ENCODE measurements around the gene PPP1R37.
A peak's percentile ranks its signal among the peaks of the same experiment; 100 is the strongest.

Gene PPP1R37

GRCh38 chr19:45070861-45071544 is 22.0 kb upstream of the PPP1R37 start:
- no peak overlapping the region for H3K4me3 ChIP-seq (ENCODE audit: low read depth in 1 of 5, low read length in 5 of 5)
- H3K36me3 ChIP-seq (ENCODE audit: control insufficient read depth in 5 of 5, insufficient read depth in 5 of 5, low read length in 5 of 5) = peaks cover 0 to 61% (median 52%) of the 10 kb centered on the region in 5 donors
- H3K27ac ChIP-seq (ENCODE audit: low read depth, low read length) = no peak overlapping the region
- H3K9me3 ChIP-seq (ENCODE audit: control insufficient read depth in 5 of 5, low read length in 5 of 5) = no peaks in the 10 kb centered on the region
- peaks cover 0 to 14% (median 6%) of the 10 kb centered on the region in 5 donors for H3K4me1 ChIP-seq (ENCODE audit: control insufficient read depth in 5 of 5, insufficient read depth in 5 of 5, low read length in 5 of 5)
- H3K27me3 ChIP-seq (ENCODE audit: control insufficient read depth in 5 of 5, insufficient read depth in 4 of 5, low read length in 5 of 5) = no peaks in the 10 kb centered on the region
- no peak overlapping the region for H3K9ac ChIP-seq (ENCODE audit: low read length in 5 of 5)

DNA sequence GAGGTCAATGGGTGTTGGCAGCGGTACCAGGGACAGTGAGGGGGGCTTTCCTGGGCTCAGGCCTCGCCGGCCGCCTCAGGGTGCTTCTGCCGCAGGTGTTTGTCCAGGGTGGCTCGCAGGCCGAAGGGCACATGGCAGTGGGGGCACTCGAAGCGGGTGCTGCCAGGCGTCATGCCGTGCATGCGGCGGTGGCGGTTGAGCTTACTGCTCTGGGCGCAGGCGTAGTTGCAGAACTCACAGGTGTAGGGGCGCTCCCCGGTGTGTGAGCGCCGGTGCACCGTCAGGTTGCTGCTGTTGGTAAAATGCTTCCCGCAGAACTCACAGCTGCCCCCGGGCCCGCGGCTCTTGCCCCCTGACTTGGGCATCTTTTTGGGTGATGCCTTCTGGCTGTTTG is 21.4 kb upstream of the PPP1R37 start:
- no peak overlapping the region for H3K9ac ChIP-seq (ENCODE audit: low read length in 5 of 5)
- H3K27ac ChIP-seq (ENCODE audit: low read depth, low read length) = no peak overlapping the region
- H3K36me3 ChIP-seq (ENCODE audit: control insufficient read depth in 5 of 5, insufficient read depth in 5 of 5, low read length in 5 of 5) = peaks cover 0 to 59% (median 51%) of the 10 kb centered on the region in 5 donors
- H3K4me1 ChIP-seq (ENCODE audit: control insufficient read depth in 5 of 5, insufficient read depth in 5 of 5, low read length in 5 of 5) = peaks cover 0 to 19% (median 9%) of the 10 kb centered on the region in 5 donors
- no peaks in the 10 kb centered on the region for H3K9me3 ChIP-seq (ENCODE audit: control insufficient read depth in 5 of 5, low read length in 5 of 5)
- H3K27me3 ChIP-seq (ENCODE audit: control insufficient read depth in 5 of 5, insufficient read depth in 4 of 5, low read length in 5 of 5) = no peaks in the 10 kb centered on the region
- H3K4me3 ChIP-seq (ENCODE audit: low read depth in 1 of 5, low read length in 5 of 5) = no peak overlapping the region

- Histone ChIP-seq H3K4me3 (ENCODE audit: low read depth in 1 of 5, low read length in 5 of 5) (no peak overlapping the region), H3K9me3 (ENCODE audit: control insufficient read depth in 5 of 5, low read length in 5 of 5) (no peaks in the 10 kb centered on the region), H3K27me3 (ENCODE audit: control insufficient read depth in 5 of 5, insufficient read depth in 4 of 5, low read length in 5 of 5) (no peaks in the 10 kb centered on the region), H3K4me1 (ENCODE audit: control insufficient read depth in 5 of 5, insufficient read depth in 5 of 5, low read length in 5 of 5) (peaks cover 0 to 26% (median 15%) of the 10 kb centered on the region in 5 donors), H3K27ac (ENCODE audit: low read depth, low read length) (no peak overlapping the region), H3K36me3 (ENCODE audit: control insufficient read depth in 5 of 5, insufficient read depth in 5 of 5, low read length in 5 of 5) (peaks cover 0 to 53% (median 45%) of the 10 kb centered on the region in 5 donors), H3K9ac (ENCODE audit: low read length in 5 of 5) (no peak overlapping the region)
These were observed 20.8 kb upstream of the PPP1R37 start for GRCh38 chr19:45071969-45072790.

DNA sequence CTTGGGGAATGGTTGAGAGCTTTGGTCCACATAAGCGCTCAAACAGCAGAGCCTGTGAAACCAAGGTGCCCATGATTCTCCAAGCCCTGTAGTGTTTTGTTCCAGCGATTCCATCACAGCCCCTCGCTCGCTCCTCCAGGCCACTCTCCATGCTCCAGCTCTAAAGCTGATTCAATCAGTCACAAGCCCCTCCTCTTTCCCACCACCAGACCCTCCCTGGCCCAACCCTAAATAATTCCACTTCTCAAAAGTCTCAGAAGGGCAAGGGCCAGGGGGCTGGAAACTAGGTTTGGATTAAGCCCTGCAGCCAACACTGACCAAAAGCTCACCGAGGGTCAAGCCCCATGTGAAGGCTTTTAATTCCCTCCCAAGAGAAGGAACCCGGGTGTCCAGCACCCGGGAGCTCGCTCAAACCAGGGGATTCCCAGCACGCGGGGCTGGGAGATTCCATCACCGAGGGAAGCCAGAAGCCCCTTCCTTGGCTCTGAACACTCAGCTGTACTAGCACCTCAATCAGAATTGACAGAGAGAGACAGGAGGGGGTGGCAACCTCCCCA is 18.2 kb upstream of the PPP1R37 start:
- Histone ChIP-seq H3K4me3 (ENCODE audit: low read depth in 1 of 5, low read length in 5 of 5) (no peak overlapping the region), H3K27me3 (ENCODE audit: control insufficient read depth in 5 of 5, insufficient read depth in 4 of 5, low read length in 5 of 5) (no peaks in the 10 kb centered on the region), H3K4me1 (ENCODE audit: control insufficient read depth in 5 of 5, insufficient read depth in 5 of 5, low read length in 5 of 5) (peaks cover 1 to 35% (median 25%) of the 10 kb centered on the region in 5 donors), H3K36me3 (ENCODE audit: control insufficient read depth in 5 of 5, insufficient read depth in 5 of 5, low read length in 5 of 5) (peaks cover 0 to 28% (median 22%) of the 10 kb centered on the region in 5 donors), H3K9ac (ENCODE audit: low read length in 5 of 5) (no peak overlapping the region), H3K27ac (ENCODE audit: low read depth, low read length) (no peak overlapping the region), H3K9me3 (ENCODE audit: control insufficient read depth in 5 of 5, low read length in 5 of 5) (no peaks in the 10 kb centered on the region)

- H3K9ac ChIP-seq (ENCODE audit: low read length in 5 of 5) = peak overlapping the region in 3 of 5 donors; percentile 48 to 62 (median 56)
These were observed 17.5 kb upstream of the PPP1R37 start for GRCh38 chr19:45075301-45076028.

DNA sequence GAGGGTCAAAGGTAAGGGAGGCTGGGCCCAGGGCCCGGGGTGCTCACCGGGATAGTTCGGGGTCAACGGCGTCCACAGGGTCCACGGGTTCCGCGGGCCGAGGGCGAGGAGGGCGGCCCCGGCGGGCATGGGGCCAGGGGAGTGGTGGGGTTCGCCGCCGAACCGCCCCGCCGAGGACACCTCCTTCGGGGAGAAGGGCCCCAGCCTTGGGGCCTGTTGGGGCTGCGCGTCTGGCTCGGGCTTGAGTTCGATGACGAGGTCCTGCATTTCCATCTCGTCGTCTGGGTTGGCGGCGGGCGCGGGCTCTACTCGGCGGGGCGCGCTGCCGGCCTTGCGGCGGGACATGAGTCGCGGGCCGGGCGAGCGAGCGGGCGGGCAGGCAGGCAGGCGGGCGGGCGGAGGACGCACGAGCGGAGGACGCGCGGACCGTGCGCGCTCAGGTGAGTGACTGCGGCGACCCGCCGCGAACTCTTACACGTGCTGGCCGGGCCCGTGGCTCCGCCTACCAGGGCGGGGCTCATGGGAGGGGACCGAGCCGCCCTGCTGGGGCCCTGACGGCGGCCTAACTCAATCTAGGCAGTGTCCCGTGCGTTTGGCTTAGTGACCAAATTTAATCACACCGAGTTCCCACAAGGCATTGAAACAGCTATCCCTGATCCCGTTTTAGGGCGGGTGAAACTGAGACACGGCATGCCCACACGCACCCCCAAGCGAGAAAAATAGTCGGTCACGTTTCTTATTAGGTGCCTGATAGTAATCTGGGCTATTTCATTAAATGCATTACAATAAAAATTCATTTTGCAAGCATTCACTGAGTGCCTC is 16.7 kb upstream of the PPP1R37 start, which contains the start of gene ZNF296:
Gene ZNF296, minus strand, starts transcription at position 450 of the 822 bp plus-strand sequence. Its CDS starts 105 bp downstream, at position 345.
- H3K27me3 ChIP-seq (ENCODE audit: control insufficient read depth in 5 of 5, insufficient read depth in 4 of 5, low read length in 5 of 5) = no peaks in the 10 kb centered on the region
- H3K36me3 ChIP-seq (ENCODE audit: control insufficient read depth in 5 of 5, insufficient read depth in 5 of 5, low read length in 5 of 5) = peaks cover 0 to 14% (median 8%) of the 10 kb centered on the region in 5 donors
- H3K9ac ChIP-seq (ENCODE audit: low read length in 5 of 5) = peak within 1 kb of the TSS; percentile 42 to 68 (median 56)
- H3K9me3 ChIP-seq (ENCODE audit: control insufficient read depth in 5 of 5, low read length in 5 of 5) = no peaks in the 10 kb centered on the region
- H3K27ac ChIP-seq (ENCODE audit: low read depth, low read length) = no peak within 1 kb of the TSS
- peak within 1 kb of the TSS; percentile 45 to 70 (median 60) for H3K4me3 ChIP-seq (ENCODE audit: low read depth in 1 of 5, low read length in 5 of 5)
- H3K4me1 ChIP-seq (ENCODE audit: control insufficient read depth in 5 of 5, insufficient read depth in 5 of 5, low read length in 5 of 5) = peaks cover 5 to 42% (median 36%) of the 10 kb centered on the region in 5 donors

More at GRCh38 chr19:45075301-45076028, 17.5 kb upstream of the PPP1R37 start:
- Histone ChIP-seq H3K27me3 (ENCODE audit: control insufficient read depth in 5 of 5, insufficient read depth in 4 of 5, low read length in 5 of 5) (no peaks in the 10 kb centered on the region), H3K9me3 (ENCODE audit: control insufficient read depth in 5 of 5, low read length in 5 of 5) (no peaks in the 10 kb centered on the region), H3K36me3 (ENCODE audit: control insufficient read depth in 5 of 5, insufficient read depth in 5 of 5, low read length in 5 of 5) (peaks cover 0 to 21% (median 16%) of the 10 kb centered on the region in 5 donors), H3K4me3 (ENCODE audit: low read depth in 1 of 5, low read length in 5 of 5) (peak overlapping the region in 4 of 5 donors; percentile 59 to 70 (median 61)), H3K27ac (ENCODE audit: low read depth, low read length) (no peak overlapping the region), H3K4me1 (ENCODE audit: control insufficient read depth in 5 of 5, insufficient read depth in 5 of 5, low read length in 5 of 5) (peaks cover 5 to 41% (median 31%) of the 10 kb centered on the region in 5 donors)

DNA sequence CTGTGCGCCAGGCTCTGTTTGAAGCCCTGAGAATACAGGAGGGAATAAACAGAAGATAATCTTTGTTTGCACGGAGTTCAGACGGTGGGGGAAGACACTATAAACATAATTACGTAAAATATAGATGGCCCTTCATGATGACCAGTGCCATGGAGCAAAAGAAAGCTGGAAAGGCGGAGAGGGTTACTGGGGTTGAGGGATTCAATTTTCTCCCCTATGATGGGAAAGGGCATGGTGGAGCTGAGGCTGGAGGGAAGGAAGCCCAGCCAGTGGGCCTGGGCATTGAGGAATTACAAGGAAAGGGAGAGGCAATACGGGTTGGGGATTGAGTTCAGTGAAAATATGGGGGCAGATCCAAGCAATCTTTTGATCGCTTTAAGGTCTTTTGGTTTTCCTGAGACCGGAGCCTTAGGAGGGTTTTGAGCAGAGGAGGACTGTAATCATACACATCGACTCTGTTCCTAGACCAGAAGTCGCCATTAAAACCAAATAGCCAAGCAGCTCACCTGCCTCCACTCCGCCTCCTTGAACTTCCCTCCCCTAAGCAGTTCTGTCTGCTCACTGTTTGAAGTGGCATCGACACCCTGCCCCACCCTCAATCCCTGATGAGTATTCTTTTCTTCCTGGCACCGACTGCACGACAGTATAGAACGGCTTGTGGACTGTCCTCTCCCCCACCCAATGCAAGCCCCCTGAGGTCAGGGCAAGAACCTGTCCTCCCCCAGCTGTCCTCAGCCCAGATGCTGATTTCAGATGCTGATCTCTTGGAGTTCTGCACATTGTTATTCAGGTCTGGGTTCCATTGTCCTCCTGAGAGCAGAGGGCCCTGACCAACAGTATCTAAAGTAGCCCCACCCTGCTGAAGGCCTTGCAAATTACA is 15.9 kb upstream of the PPP1R37 start:
- Histone ChIP-seq H3K27me3 (ENCODE audit: control insufficient read depth in 5 of 5, insufficient read depth in 4 of 5, low read length in 5 of 5) (no peaks in the 10 kb centered on the region), H3K4me3 (ENCODE audit: low read depth in 1 of 5, low read length in 5 of 5) (peak overlapping the region in 4 of 5 donors; percentile 45 to 70 (median 60)), H3K9ac (ENCODE audit: low read length in 5 of 5) (peak overlapping the region; percentile 42 to 68 (median 51)), H3K4me1 (ENCODE audit: control insufficient read depth in 5 of 5, insufficient read depth in 5 of 5, low read length in 5 of 5) (peaks cover 5 to 42% (median 36%) of the 10 kb centered on the region in 5 donors), H3K27ac (ENCODE audit: low read depth, low read length) (no peak overlapping the region), H3K36me3 (ENCODE audit: control insufficient read depth in 5 of 5, insufficient read depth in 5 of 5, low read length in 5 of 5) (peaks cover 0 to 10% (median 6%) of the 10 kb centered on the region in 5 donors), H3K9me3 (ENCODE audit: control insufficient read depth in 5 of 5, low read length in 5 of 5) (no peaks in the 10 kb centered on the region)

DNA sequence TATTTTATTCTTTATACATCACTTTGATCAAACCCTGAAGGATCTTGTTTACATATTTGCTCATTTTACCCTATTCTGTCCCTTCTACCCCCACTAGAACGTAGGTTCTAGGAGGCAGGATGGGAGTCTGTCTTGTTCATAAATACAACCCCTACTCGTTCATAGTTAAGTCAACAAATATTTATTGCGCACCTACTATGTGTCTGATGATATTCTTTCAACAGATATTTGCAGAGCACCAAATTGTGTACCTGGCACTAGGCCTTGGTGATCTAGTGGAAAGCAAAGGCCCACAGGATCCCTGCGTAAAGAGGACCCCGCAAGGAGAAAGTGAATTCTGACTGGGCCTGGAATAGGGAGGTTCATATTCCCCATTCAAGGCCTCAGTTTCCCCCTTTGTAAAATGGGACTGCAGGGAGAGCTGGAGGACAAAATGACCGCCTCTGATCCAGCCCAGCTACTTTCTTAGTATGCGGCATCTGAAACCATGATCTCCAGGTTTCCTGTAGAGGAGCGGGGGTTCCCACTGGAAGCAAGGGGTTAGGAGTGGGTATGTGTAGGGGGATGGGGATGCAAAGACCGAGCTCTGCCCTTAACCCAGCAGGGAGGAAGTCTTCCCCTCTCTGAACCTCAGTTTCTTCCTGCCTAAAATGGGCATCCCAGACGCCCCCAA is 14.5 kb upstream of the PPP1R37 start:
- H3K4me3 ChIP-seq (ENCODE audit: low read depth in 1 of 5, low read length in 5 of 5) = peak overlapping the region; percentile 63 to 97 (median 85)
- H3K9me3 ChIP-seq (ENCODE audit: control insufficient read depth in 5 of 5, low read length in 5 of 5) = no peaks in the 10 kb centered on the region
- H3K27ac ChIP-seq (ENCODE audit: low read depth, low read length) = peak overlapping the region; percentile 45
- peak overlapping the region in 3 of 5 donors; percentile 89 to 99 (median 97) for H3K9ac ChIP-seq (ENCODE audit: low read length in 5 of 5)
- no peaks in the 10 kb centered on the region for H3K27me3 ChIP-seq (ENCODE audit: control insufficient read depth in 5 of 5, insufficient read depth in 4 of 5, low read length in 5 of 5)
- peaks cover 0 to 9% (median 7%) of the 10 kb centered on the region in 5 donors for H3K36me3 ChIP-seq (ENCODE audit: control insufficient read depth in 5 of 5, insufficient read depth in 5 of 5, low read length in 5 of 5)
- peaks cover 5 to 42% (median 36%) of the 10 kb centered on the region in 5 donors for H3K4me1 ChIP-seq (ENCODE audit: control insufficient read depth in 5 of 5, insufficient read depth in 5 of 5, low read length in 5 of 5)
